Activated CD4-positive, alpha-beta T cell treated with anti-CD3 and anti-CD28 coated beads, Interleukin-2, Interleukin-4, amounts not matched to agents 100 ng/mL and 50 ng/mL, durations not matched to agents 16 hours and 8 hours (primary cell): ENCODE data around the gene GTF2IRD2.
"Not testable (repeated sequence)": the region's sequence is repeated elsewhere in the genome, so short reads cannot be mapped to it uniquely, and the experiment has no call there.

Source experiments
- DNase-seq: peaks from one replicate; pipeline ENCODE4 v3.0.0-alpha.2; 2020; ENCODE audit warnings: low spot score

The GTF2IRD2 gene

GRCh38 chr7:74850833-74851721 is at the start of gene GTF2IRD2:
Gene GTF2IRD2 (minus strand): TSS chr7:74851605. CDS start chr7:74836378, 15,227 bp downstream.
- not testable (repeated sequence) for DNase-seq

GRCh38 chr7:74890158-74891123 is 39.0 kb upstream of the GTF2IRD2 start:
- peak; percentile 86 for DNase-seq

DNA sequence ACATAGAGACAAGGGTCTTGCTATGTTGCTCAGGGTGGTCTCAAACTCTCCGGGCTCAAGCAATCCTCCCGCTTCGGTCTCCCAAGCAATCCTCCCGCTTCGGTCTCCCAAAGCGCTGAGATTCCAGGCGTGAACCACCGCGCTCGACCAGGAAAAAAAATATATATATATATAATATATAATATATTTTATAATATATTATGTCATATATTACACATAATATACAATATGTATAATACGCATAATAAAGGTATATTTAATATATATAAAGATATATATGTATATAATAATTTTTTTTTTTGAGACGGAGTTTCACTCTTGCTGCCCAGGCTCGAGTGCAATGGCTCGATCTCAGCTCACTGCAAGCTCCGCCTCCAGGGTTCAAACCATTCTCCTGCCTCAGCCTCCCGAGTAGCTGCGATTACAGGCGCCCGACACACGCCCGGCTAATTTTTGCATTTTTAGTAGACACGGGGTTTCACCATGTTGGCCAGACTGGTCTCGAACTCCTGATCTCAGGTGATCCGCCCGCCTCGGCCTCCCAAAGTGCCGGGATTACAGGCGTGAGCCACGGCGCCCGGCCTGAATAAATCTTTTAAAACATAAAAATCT is 38.2 kb upstream of the GTF2IRD2 start:
- DNase-seq, result not testable (repeated sequence)

GRCh38 chr7:74885295-74885694 is 33.9 kb upstream of the GTF2IRD2 start:
- not testable (repeated sequence) for DNase-seq

DNA sequence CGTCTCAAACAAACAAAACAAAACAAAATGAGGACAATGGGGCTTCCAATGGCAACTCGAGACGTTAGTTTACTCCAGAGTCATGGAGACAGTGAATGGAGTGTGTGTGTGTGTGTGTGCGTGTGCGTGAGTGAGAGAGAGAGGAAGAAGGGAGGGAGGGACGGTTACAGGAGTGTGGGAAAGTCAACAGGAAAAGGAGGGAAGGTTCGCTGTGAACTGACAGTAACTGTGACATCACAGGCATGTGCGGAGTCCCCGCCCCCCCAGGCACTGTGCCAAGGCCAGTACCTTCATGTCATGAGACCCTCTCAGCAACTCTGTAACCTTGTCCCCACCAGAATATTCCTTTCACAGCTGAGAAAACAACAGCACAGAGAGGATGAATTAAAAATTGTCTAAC is 30.7 kb upstream of the GTF2IRD2 start:
- not testable (repeated sequence) for DNase-seq

DNA sequence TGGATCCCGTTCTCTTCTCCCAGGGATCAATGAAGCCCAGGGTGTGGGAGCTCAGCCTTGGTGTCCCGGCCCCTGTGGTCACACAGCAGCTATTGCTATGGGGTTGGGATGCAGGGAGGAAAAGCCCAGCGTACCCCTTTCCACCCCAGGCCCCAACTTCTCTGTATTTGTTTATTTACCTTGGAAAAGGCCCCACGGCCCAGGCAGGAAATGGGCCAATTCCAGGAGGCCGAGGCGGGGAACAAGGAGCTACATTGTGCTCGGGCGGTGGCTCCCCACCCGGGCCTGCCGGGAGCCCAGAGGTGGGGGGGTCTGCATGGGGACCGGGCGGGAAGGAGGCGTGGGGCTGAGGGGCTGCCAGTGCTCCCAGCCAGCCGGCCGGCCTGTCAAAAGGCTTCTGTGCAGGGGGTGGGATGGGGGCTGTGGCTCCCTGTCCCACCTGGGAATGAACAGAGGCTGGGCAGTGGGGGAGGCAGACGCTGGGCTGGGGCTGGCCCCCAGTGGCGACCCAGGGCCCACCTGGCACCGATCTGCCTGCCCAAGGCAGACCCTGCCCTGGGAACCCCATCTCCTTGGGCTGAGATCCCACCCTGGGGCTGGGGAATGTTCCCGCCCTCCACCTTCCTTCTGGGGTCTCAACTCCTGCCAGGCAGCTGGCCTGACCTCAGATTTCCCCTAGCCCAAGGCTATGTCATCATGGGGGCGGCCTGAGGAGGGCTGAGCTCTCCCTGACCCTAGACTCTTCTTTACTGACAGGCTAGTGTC is 23.5 kb upstream of the GTF2IRD2 start:
- not testable (repeated sequence) for DNase-seq

DNA sequence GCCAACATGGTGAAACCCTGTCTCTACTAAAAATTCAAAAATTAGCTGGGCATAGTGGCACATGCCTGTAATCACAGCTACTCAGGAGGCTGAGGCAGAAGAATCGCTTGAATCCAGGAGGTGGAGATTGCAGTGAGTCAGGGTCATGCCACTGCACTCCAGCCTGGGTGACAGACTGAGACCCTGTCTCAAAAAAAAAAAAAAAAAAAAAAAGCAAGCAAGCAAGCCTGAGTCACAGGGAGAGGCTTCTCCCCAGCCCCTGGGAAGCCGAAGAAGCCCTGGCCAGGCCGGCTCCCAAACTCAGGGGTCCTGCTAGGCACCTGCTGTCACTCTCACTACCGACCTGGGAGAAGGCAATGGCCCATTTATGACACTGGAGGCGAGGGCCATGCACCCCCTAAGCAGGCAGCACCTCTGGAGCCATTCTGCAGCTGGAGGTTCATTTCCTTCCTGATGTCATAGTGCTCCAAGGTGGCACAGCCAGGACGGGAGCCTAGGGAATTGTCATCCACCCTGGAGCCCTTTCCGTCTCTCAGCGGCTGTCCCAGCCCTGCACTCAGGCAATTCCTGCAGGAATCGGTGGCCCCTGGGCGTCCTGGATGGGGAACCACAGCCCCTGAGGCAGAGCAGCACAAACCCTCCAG is 22.8 kb upstream of the GTF2IRD2 start:
- DNase-seq, result not testable (repeated sequence)

DNA sequence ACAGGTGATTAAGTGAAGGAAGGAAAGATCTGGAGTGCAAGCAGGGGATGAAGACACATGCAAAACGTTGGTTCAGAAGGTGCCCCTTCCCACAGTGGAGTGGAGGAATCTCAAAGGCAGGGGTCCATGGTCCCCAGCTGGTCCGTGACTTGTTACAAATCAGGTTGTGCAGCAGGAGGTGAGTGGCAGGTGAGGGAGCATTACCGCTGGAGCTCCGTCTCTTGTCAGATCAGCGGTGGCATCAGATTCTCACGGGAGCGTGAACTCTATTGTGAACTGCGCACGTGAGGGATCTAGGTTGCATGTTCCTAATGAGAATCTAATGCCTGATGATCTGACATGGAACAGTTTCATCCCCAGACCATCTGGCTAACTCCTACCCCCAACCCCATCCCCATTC is 21.1 kb upstream of the GTF2IRD2 start:
- DNase-seq, result not testable (repeated sequence)

DNA sequence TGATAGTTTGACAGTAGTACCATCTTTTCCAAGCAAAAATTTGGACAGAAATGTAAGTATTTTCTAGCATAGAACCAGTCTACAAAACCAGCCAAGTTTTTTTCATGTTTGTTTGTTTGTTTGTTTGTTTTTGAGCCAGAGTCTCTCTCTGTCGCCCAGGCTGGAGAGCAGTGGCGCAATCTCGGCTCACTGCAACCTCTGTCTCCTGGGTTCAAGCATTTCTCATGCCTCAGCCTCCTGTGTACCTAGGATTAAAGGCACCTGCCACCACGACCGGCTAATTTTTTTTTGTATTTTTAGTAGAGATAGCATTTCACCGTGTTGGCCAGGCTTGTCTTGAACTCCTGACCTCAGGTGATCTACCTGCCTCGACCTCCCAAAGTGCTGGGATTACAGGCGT is 14.4 kb upstream of the GTF2IRD2 start:
- DNase-seq, result not testable (repeated sequence)

DNA sequence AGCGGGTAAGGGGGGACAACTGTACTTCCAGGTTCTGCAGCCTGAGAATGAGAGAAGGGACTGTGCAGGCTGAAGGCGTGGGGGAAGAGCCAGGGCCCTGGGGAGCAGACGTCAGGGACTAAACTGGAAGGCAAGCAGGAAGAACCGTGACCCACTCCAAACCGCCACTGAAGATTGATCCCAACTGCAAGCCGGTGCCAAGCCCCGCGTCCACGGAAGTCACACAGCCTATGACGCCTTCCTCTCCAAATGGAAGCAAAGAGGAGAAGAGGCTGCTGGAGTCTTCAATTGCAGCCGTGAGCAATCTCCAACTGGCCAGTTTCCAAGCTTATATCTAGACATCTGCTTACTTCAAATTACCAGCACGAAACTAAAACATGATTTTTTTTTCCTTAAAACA is 1.6 kb downstream of the GTF2IRD2 start:
- not testable (repeated sequence) for DNase-seq

DNA sequence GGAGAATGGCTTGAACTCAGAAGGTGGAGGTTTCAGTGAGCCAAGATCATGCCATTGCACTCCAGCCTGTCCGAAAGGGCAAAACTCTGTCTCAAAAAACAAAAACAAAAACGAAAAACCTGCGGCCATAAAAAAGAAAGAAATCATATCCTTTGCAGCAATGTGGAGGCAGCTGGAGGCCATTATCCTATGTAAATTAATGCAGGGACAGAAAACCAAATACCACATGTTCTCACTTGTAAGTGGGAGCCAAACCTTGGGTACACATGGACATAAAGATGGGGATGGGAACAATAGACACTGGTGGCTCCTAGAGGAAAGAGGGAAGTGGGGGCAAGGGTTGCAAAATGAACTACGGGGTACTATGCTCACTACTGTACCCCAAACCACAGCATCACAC is 21.0 kb downstream of the GTF2IRD2 start:
- not testable (repeated sequence) for DNase-seq

DNA sequence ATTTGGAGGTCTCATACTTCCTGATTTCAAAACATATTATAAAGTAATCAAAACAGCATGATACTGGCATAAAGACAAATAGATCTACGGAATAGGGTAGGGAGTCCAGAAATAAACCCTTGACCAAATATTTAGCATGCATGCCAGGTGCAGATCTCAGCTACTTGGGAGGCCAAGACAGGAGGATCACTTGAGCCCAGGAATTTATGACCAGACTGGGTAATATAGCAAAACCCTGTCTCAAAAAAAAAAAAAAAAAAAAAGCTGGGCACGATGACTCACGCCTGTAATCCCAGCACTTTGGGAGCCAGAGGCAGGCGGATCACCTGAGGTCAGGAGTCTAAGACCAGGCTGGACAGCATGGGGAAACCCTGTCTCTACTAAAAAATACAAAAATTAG is 21.4 kb downstream of the GTF2IRD2 start:
- not testable (repeated sequence) for DNase-seq

- DNase-seq, result not testable (repeated sequence)
These were observed 30.1 kb downstream of the GTF2IRD2 start for GRCh38 chr7:74821259-74821658.

- DNase-seq, result not testable (repeated sequence)
These were observed 31.1 kb downstream of the GTF2IRD2 start for GRCh38 chr7:74820146-74820805.

DNA sequence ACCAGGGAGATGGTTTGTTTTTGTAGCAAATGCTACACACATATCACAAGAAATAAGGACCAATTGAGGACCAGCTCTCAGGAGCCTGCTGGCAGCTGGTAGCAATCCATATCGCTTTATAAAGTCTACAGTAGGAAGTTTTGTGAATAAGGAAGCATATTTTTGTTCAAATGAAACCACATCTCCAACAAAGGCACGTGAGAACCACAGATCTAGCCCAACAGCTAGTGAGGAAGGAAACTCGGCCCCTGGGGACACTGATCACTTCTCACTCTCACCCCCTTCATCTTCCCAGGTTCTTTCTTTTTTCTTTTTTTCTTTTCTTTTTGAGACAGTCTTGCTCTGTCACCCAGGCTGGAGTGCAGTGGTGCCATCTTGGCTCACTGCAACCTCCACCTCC is 35.5 kb downstream of the GTF2IRD2 start:
- DNase-seq, result not testable (repeated sequence)

DNA sequence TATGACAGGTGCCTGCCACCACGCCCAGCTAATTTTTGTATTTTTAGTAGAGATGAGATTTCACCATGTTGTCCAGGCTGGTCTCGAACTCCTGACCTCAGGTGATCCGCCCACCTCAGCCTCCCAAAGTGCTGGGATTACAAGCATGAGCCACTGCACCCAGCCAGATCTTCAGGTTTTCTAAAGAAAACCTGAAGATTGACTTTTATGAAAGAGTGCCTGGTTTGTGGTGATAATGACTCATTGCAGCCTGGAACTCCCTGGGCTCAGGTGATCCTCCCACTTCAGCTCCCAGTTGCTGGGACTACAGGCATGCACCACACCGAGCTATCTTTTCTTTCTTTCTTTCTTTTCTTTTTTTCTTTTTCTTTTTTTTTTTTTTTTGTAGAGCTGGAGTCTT is 52.8 kb downstream of the GTF2IRD2 start:
- DNase-seq, result peak; percentile 15

DNA sequence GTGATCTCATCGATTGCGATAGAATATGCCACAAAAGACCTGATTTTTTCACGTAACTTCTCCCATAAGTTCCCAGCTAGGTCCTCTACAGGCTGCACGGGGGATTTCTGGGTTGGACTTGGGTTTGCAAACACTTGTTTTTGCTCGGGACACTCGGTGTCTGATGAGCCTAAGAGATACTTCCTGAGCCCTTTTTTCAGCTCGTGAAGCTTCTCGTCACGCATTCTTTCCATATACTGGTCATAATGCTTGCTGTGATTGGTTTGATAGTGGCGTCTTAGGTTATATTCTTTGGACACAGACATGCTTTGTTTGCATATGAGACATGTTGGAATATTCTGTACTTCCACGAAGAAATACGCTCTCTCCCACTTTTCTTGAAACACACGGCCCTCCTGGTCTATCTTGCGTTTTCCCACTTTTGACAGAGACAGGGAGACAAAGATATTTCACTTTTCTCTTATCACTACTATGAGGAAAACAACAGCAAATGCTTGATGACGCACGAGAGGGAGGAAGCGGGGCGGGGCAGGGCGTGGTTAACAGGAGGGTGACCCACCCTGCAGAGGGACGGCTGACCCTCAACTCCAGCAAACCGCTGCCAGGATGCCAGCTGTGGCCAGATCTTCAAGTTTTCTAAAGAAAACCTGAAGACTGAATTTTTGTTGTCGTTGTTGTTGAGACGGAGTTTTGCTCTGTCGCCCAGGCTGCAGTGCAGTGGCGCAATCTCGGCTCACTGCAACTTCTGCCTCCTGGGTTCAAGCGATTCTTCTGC is 53.4 kb downstream of the GTF2IRD2 start:
- DNase-seq, result not testable (repeated sequence)

DNA sequence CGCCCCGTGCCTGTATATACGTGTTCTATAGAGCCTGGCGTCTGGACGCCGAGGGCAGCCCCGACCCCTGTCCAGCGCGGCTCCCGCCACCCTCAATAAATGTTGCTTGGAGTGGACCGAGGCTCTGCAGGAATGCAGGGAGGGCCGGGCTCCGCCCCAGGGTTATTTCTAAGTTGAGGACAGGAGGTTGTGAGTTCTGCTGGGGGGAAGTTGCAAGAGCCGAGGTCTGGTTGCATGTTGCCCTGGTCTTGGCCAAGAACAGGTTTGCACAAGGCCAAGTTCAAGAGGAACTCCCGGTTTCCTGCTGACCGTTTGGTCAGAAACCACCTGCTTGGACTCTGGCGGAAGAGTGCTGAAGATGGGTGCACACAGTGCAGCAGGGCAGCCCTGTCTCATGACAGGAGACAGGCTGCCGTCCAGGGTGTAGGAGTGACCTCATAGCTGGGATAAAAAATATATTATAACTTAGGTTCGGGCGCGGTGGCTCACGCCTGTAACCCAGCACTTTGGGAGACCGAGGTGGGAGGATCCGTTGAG is 62.1 kb downstream of the GTF2IRD2 start:
- not testable (repeated sequence) for DNase-seq
